Endothelial cell of umbilical vein (primary cell): ENCODE measurements around the gene FBXO34. TPM values are rescaled to one million over a fixed set of nuclear protein-coding genes. Genes with fewer than 3 reads are reported as not detected.

Experiments
- BruUV-seq: library from RNA; stranded (reverse); fragments of 400-500 nt; replicated peaks from 2 replicates; lab custom pipeline; 2021; lab: Mats Ljungman, UMichigan
- CTCF ChIA-PET: fragments of 300-600, 350-600 bp; sonication (Branson Sonifier 250); formaldehyde crosslinking; loops from one replicate; lab custom pipeline; 2021; ENCODE audit warnings: antibody characterized with exemption, inconsistent platforms; lab: Charles Lee
- POLR2A ChIA-PET: fragments of 300-600, 350-600 bp; sonication (Branson Sonifier 250); formaldehyde crosslinking; loops from one replicate; lab custom pipeline; 2021; ENCODE audit warnings: antibody characterized with exemption, inconsistent platforms; lab: Charles Lee
- DNase-seq: peaks from one replicate; pipeline ENCODE4 v3.0.0-alpha.2; 2011; ENCODE audit warnings: low read depth, low spot score
- FAIRE-seq: peaks from 2 replicates; lab custom pipeline; 2011; peaks lifted over from hg19 to GRCh38; lab: Jason Lieb, UNC
- H2AFZ ChIP-seq: 2 replicates; pipeline ENCODE4 v1.6.0; 2012; ENCODE audit warnings: low read depth, low read length, control low read depth, inconsistent platforms
- H3K27ac ChIP-seq: 2 replicates; pipeline ENCODE4 v1.5.1; 2011; ENCODE audit warnings: low read depth, mild to moderate bottlenecking, control low read depth, low read length, moderate library complexity; ENCODE audit not compliant: insufficient read depth
- H3K27me3 ChIP-seq, 2 experiments: 2 replicates each; pipeline versions ENCODE4 v1.6.0 to v1.6.1; 2011; ENCODE audit warnings: low read length in 2 of 2, mixed read lengths in 1 of 2; ENCODE audit not compliant: control insufficient read depth in 2 of 2, insufficient read depth in 2 of 2
- H3K36me3 ChIP-seq, 2 experiments: 2 replicates in 1 of 2; 3 replicates in 1 of 2; pipeline ENCODE4 v1.5.1; 2011; ENCODE audit warnings: low read length in 2 of 2, mild to moderate bottlenecking in 1 of 2, moderate library complexity in 1 of 2; ENCODE audit not compliant: control insufficient read depth in 2 of 2, insufficient read depth in 2 of 2; ENCODE audit errors: extremely low read depth in 1 of 2
- H3K4me1 ChIP-seq: 3 replicates; pipeline ENCODE4 v1.5.1; 2011; ENCODE audit warnings: mild to moderate bottlenecking, low read length; ENCODE audit not compliant: control insufficient read depth, insufficient read depth; ENCODE audit errors: extremely low read depth
- H3K4me2 ChIP-seq: 2 replicates; pipeline ENCODE4 v1.6.1; 2011; ENCODE audit warnings: low read length, control low read depth, mixed read lengths; ENCODE audit not compliant: insufficient read depth
- H3K4me3 ChIP-seq, 3 experiments: fragments of 200-600 bp in 1 of 3; sonication (generic), shearing (Covaris generic) in 1 of 3; replicated peaks in 1 of 3; 2 replicates each; pipeline ENCODE4 v1.5.1; 2011 to 2016; ENCODE audit warnings: control low read depth in 3 of 3, low read length in 3 of 3, mild to moderate bottlenecking in 2 of 3, inconsistent platforms in 1 of 3, low read depth in 1 of 3, moderate library complexity in 1 of 3; ENCODE audit not compliant: insufficient read depth in 1 of 3
- H3K79me2 ChIP-seq: 2 replicates; pipeline ENCODE4 v1.6.0; 2012; ENCODE audit warnings: low read length, inconsistent platforms; ENCODE audit not compliant: control insufficient read depth, insufficient read depth
- H3K9ac ChIP-seq: replicated peaks from 2 replicates; pipeline ENCODE3; 2011; ENCODE audit warnings: low read length, control low read depth; ENCODE audit not compliant: insufficient read depth; ENCODE audit errors: extremely low read depth
- H3K9me1 ChIP-seq: replicated peaks from 3 replicates; pipeline ENCODE4 v1.6.0; 2011; ENCODE audit warnings: mild to moderate bottlenecking, low read length; ENCODE audit not compliant: control insufficient read depth, insufficient read depth; ENCODE audit errors: extremely low read depth
- H3K9me3 ChIP-seq: replicated peaks from 2 replicates; pipeline ENCODE4 v1.5.1; 2012; ENCODE audit warnings: low read length, inconsistent platforms; ENCODE audit not compliant: control insufficient read depth, insufficient read depth
- H4K20me1 ChIP-seq: replicated peaks from 2 replicates; pipeline ENCODE3; 2011; ENCODE audit warnings: mild to moderate bottlenecking, low read length; ENCODE audit not compliant: control insufficient read depth, insufficient read depth; ENCODE audit errors: extremely low read depth
- EZH2 ChIP-seq: IDR thresholded peaks from 2 replicates; pipeline ENCODE4 v1.6.1; 2012; ENCODE audit warnings: borderline replicate concordance, low read depth, mild to moderate bottlenecking, moderate library complexity, low read length, inconsistent platforms; ENCODE audit not compliant: severe bottlenecking
- FOS ChIP-seq: IDR thresholded peaks from 2 replicates; pipeline ENCODE4 v1.6.1; 2011; ENCODE audit warnings: mild to moderate bottlenecking, low read length, moderate library complexity, borderline replicate concordance; ENCODE audit not compliant: insufficient read depth
- GATA2 ChIP-seq: IDR thresholded peaks from 2 replicates; pipeline ENCODE4 v1.7.0; 2011; ENCODE audit warnings: low read depth, mild to moderate bottlenecking, moderate library complexity, mixed read lengths, low read length; ENCODE audit not compliant: insufficient read length, insufficient read depth
- JUN ChIP-seq: IDR thresholded peaks from 2 replicates; pipeline ENCODE4 v1.6.1; 2011; ENCODE audit warnings: borderline replicate concordance, low read depth; ENCODE audit not compliant: insufficient read length, insufficient read depth
- MYC ChIP-seq: IDR thresholded peaks from one replicate; pipeline ENCODE4 v1.6.1; 2011; ENCODE audit warnings: mild to moderate bottlenecking, low read depth, low read length
- POLR2A ChIP-seq: IDR thresholded peaks from 2 replicates; pipeline ENCODE4 v1.6.1; 2012; ENCODE audit warnings: low read depth, mild to moderate bottlenecking, control low read depth, low read length
- POLR2AphosphoS5 ChIP-seq: IDR thresholded peaks from 2 replicates; pipeline ENCODE4 v1.6.1; 2012; ENCODE audit warnings: low read depth, mild to moderate bottlenecking, control low read depth, low read length, moderate library complexity; ENCODE audit not compliant: insufficient read depth
- dilution Hi-C: fragments of 300-500 bp; cut with MboI; formaldehyde crosslinking; loops from one replicate; pipeline ENCODE4 v1.15.0; 2019; ENCODE audit warnings: low sequenced_read_pairs; ENCODE audit not compliant: extremely low pct_ligation_motif_present
- intact Hi-C: fragments of 100-400 bp; cut with micrococcal nuclease; formaldehyde crosslinking; loops from one replicate; pipeline ENCODE4 v1.10.0; 2022
- polyA plus RNA-seq, 4 experiments: library from polyadenylated mRNA; depleted of rRNA in 3 of 4; stranded (reverse) in 3 of 4; unstranded in 1 of 4; fragments of >200 nt; gene quantifications; 2 replicates each; pipeline versions ENCODE4 v1.2.1 to v1.2.3, GENCODE V29; 2011 to 2012; ENCODE audit warnings: missing spikeins in 1 of 4
- total RNA-seq: library from RNA; stranded (reverse); gene quantifications from 2 replicates; pipeline ENCODE4 v1.2.3, GENCODE V29; 2021
- TF ChIP-seq, protein P1 (sequence below): IDR thresholded peaks from 2 replicates; pipeline ENCODE4 v1.6.1; 2011; ENCODE audit not compliant: insufficient read depth, insufficient read length
- TF ChIP-seq, protein P2 (sequence below), 2 donors: IDR thresholded peaks; 1 replicate in 1 of 2; 2 replicates in 1 of 2; pipeline ENCODE4 v1.5.1; 2011; ENCODE audit warnings: low read length in 2 of 2, mild to moderate bottlenecking in 2 of 2, moderate library complexity in 2 of 2, control low read depth in 1 of 2, inconsistent platforms in 1 of 2, low read depth in 1 of 2; ENCODE audit not compliant: insufficient read depth in 1 of 2; ENCODE audit errors: extremely low read depth in 1 of 2

The FBXO34 gene
- total and polyA plus RNA-seq, 2 donors (not counting 3 experiments of a cell fraction or from before 2014, with no cell fraction given): 8.5 to 14.2 TPM

- ChIA-PET CTCF (interaction anchor here (1.4 to 1.9 kb wide), 4 partner anchors 13 to 55 kb away, joined by 3 to 9 read pairs (median 5); no protein-coding TSS in a partner anchor), POLR2A (no interaction called here)
- intact Hi-C loops (no loop called here), dilution Hi-C loops (no loop called here)
- Histone ChIP-seq H3K4me1 (no peaks in the 10 kb centered on the region), H3K9ac (no peak overlapping the region), H3K9me1 (no peaks in the 10 kb centered on the region), H3K4me2 (no peak overlapping the region), H3K36me3 (no peaks in the 10 kb centered on the region), H3K79me2 (peaks cover 10% of the 10 kb centered on the region), H4K20me1 (peaks cover 3% of the 10 kb centered on the region), H3K27me3 (no peaks in the 10 kb centered on the region), H3K9me3 (no peaks in the 10 kb centered on the region), H3K27ac (no peak overlapping the region), H3K4me3 (no peak overlapping the region), H2AFZ (no peak overlapping the region)
- FAIRE-seq: no peak
- no peak for TF ChIP-seq POLR2A
- no peak for TF ChIP-seq GATA2
- TF ChIP-seq JUN: no peak
- TF ChIP-seq, protein P1, sequence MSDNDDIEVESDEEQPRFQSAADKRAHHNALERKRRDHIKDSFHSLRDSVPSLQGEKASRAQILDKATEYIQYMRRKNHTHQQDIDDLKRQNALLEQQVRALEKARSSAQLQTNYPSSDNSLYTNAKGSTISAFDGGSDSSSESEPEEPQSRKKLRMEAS: no peak
- TF ChIP-seq, protein P2, sequence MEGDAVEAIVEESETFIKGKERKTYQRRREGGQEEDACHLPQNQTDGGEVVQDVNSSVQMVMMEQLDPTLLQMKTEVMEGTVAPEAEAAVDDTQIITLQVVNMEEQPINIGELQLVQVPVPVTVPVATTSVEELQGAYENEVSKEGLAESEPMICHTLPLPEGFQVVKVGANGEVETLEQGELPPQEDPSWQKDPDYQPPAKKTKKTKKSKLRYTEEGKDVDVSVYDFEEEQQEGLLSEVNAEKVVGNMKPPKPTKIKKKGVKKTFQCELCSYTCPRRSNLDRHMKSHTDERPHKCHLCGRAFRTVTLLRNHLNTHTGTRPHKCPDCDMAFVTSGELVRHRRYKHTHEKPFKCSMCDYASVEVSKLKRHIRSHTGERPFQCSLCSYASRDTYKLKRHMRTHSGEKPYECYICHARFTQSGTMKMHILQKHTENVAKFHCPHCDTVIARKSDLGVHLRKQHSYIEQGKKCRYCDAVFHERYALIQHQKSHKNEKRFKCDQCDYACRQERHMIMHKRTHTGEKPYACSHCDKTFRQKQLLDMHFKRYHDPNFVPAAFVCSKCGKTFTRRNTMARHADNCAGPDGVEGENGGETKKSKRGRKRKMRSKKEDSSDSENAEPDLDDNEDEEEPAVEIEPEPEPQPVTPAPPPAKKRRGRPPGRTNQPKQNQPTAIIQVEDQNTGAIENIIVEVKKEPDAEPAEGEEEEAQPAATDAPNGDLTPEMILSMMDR (IDR thresholded peaks at IDR 0.05; ENCODE audit: extremely low read depth in 1 of 2, insufficient read depth in 1 of 2, low read depth in 1 of 2, low read length in 2 of 2): no peak
- TF ChIP-seq FOS: no peak
- no peak for TF ChIP-seq MYC
- no peak for TF ChIP-seq EZH2
- no peak for TF ChIP-seq POLR2AphosphoS5
- BruUV-seq: no TSS peak
- no peak for DNase-seq
Observed at GRCh38 chr14:55332654-55333570, 61.7 kb downstream of the FBXO34 start.
